Fibroblast of lung (primary cell): ENCODE measurements around the gene BNIP3. TPM values are rescaled to one million over a fixed set of nuclear protein-coding genes. Genes with fewer than 3 reads are reported as not detected.

Experiments used
- DNase-seq, 2 donors: peaks; one replicate each; pipeline versions ENCODE4 v3.0.0 to v3.0.0-alpha.2; 2010; ENCODE audit warnings: low read depth in 2 of 2
- H2AFZ ChIP-seq: 2 replicates; pipeline ENCODE4 v1.5.1; 2012; ENCODE audit warnings: low read length, control low read depth, inconsistent platforms
- H3K27ac ChIP-seq: 2 replicates; pipeline ENCODE4 v1.5.1; 2011; ENCODE audit warnings: low read length, control low read depth; ENCODE audit not compliant: insufficient read depth
- H3K27me3 ChIP-seq: 2 replicates; pipeline ENCODE4 v1.5.1; 2011; ENCODE audit warnings: mild to moderate bottlenecking, low read length; ENCODE audit not compliant: control insufficient read depth, insufficient read depth
- H3K36me3 ChIP-seq: 2 replicates; pipeline ENCODE4 v1.5.1; 2011; ENCODE audit warnings: low read length; ENCODE audit not compliant: control insufficient read depth, insufficient read depth
- H3K4me1 ChIP-seq: 2 replicates; pipeline ENCODE4 v1.5.1; 2011; ENCODE audit warnings: low read length; ENCODE audit not compliant: control insufficient read depth, insufficient read depth; ENCODE audit errors: extremely low read depth
- H3K4me2 ChIP-seq: 2 replicates; pipeline ENCODE4 v1.5.1; 2011; ENCODE audit warnings: low read length, control low read depth; ENCODE audit not compliant: insufficient read depth; ENCODE audit errors: extremely low read depth
- H3K4me3 ChIP-seq, 4 experiments: fragments of 200-600 bp in 1 of 4; sonication (generic) in 1 of 4; replicated peaks in 1 of 4; 2 replicates each; pipeline ENCODE4 v1.5.1; 2011 to 2016; ENCODE audit warnings: low read length in 4 of 4, low read depth in 3 of 4, mild to moderate bottlenecking in 3 of 4, control low read depth in 2 of 4, inconsistent platforms in 1 of 4, mixed read lengths in 1 of 4; ENCODE audit not compliant: insufficient read depth in 1 of 4; ENCODE audit errors: control extremely low read depth in 1 of 4
- H3K79me2 ChIP-seq: 2 replicates; pipeline ENCODE4 v1.5.1; 2012; ENCODE audit warnings: mild to moderate bottlenecking, low read length, inconsistent platforms; ENCODE audit not compliant: control insufficient read depth, insufficient read depth
- H3K9ac ChIP-seq: 2 replicates; pipeline ENCODE4 v1.5.1; 2011; ENCODE audit warnings: mild to moderate bottlenecking, low read length, control low read depth; ENCODE audit not compliant: insufficient read depth
- H3K9me3 ChIP-seq: 2 replicates; pipeline ENCODE4 v1.5.1; 2012; ENCODE audit warnings: low read depth, low read length; ENCODE audit not compliant: control insufficient read depth, insufficient read depth
- H4K20me1 ChIP-seq: 2 replicates; pipeline ENCODE4 v1.5.1; 2011; ENCODE audit warnings: low read length; ENCODE audit not compliant: control insufficient read depth, insufficient read depth; ENCODE audit errors: extremely low read depth
- EZH2 ChIP-seq: IDR thresholded peaks from 2 replicates; pipeline ENCODE4 v1.5.1; 2012; ENCODE audit warnings: low read length, control low read depth, mild to moderate bottlenecking; ENCODE audit errors: missing control alignments
- polyA plus RNA-seq, 2 donors: library from polyadenylated mRNA; depleted of rRNA in 1 of 2; stranded (reverse) in 1 of 2; unstranded in 1 of 2; fragments of >200 nt; gene quantifications; 2 replicates each; pipeline ENCODE4 v1.2.1, GENCODE V29; 2011 to 2012; ENCODE audit warnings: missing spikeins in 1 of 2
- total RNA-seq: library from RNA; depleted of rRNA; stranded (reverse); fragments of >200 nt; gene quantifications from 2 replicates; pipeline ENCODE4 v1.2.1, GENCODE V29; 2014
- TF ChIP-seq, protein P1 (sequence below), 2 donors: IDR thresholded peaks in 1 of 2; conservative IDR thresholded peaks in 1 of 2; 1 replicate in 1 of 2; 2 replicates in 1 of 2; pipeline ENCODE4 v1.5.1; 2011 to 2012; ENCODE audit warnings: low read length in 2 of 2, control low read depth in 1 of 2, inconsistent platforms in 1 of 2, low read depth in 1 of 2, mild to moderate bottlenecking in 1 of 2

Gene BNIP3
- total and polyA plus RNA-seq, 2 donors (not counting 1 experiment from before 2014, with no cell fraction given): 62.4 to 104 TPM

- Histone ChIP-seq H2AFZ (no peak overlapping the region), H4K20me1 (no peaks in the 10 kb centered on the region), H3K27me3 (no peaks in the 10 kb centered on the region), H3K4me3 (no peak overlapping the region), H3K36me3 (no peaks in the 10 kb centered on the region), H3K9me3 (no peaks in the 10 kb centered on the region), H3K4me2 (no peak overlapping the region), H3K79me2 (no peaks in the 10 kb centered on the region), H3K27ac (no peak overlapping the region), H3K4me1 (no peaks in the 10 kb centered on the region), H3K9ac (no peak overlapping the region)
- TF ChIP-seq EZH2: no peak
- TF ChIP-seq, protein P1, sequence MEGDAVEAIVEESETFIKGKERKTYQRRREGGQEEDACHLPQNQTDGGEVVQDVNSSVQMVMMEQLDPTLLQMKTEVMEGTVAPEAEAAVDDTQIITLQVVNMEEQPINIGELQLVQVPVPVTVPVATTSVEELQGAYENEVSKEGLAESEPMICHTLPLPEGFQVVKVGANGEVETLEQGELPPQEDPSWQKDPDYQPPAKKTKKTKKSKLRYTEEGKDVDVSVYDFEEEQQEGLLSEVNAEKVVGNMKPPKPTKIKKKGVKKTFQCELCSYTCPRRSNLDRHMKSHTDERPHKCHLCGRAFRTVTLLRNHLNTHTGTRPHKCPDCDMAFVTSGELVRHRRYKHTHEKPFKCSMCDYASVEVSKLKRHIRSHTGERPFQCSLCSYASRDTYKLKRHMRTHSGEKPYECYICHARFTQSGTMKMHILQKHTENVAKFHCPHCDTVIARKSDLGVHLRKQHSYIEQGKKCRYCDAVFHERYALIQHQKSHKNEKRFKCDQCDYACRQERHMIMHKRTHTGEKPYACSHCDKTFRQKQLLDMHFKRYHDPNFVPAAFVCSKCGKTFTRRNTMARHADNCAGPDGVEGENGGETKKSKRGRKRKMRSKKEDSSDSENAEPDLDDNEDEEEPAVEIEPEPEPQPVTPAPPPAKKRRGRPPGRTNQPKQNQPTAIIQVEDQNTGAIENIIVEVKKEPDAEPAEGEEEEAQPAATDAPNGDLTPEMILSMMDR (conservative IDR thresholded peaks at IDR 0.05 in 1 of 2, IDR thresholded peaks at IDR 0.05 in 1 of 2; ENCODE audit: low read depth in 1 of 2, low read length in 2 of 2): no peak
- no peak for DNase-seq
These were observed 39.9 kb upstream of the BNIP3 start for GRCh38 chr10:132021504-132022143.

- Histone ChIP-seq H2AFZ (no peak overlapping the region), H3K79me2 (no peaks in the 10 kb centered on the region), H3K9me3 (no peaks in the 10 kb centered on the region), H3K27me3 (no peaks in the 10 kb centered on the region), H3K27ac (no peak overlapping the region), H3K9ac (no peak overlapping the region), H3K36me3 (no peaks in the 10 kb centered on the region), H4K20me1 (no peaks in the 10 kb centered on the region), H3K4me3 (no peak overlapping the region), H3K4me1 (no peaks in the 10 kb centered on the region), H3K4me2 (no peak overlapping the region)
- no peak for TF ChIP-seq EZH2
- TF ChIP-seq, protein P1 (conservative IDR thresholded peaks at IDR 0.05 in 1 of 2, IDR thresholded peaks at IDR 0.05 in 1 of 2; ENCODE audit: low read depth in 1 of 2, low read length in 2 of 2): no peak
- no peak for DNase-seq
These were observed 39.3 kb upstream of the BNIP3 start for GRCh38 chr10:132021046-132021445.

GRCh38 chr10:132020456-132020855, 38.7 kb upstream of the BNIP3 start:
- Histone ChIP-seq H3K27me3 (no peaks in the 10 kb centered on the region), H3K36me3 (no peaks in the 10 kb centered on the region), H3K9ac (no peak overlapping the region), H3K4me2 (no peak overlapping the region), H3K9me3 (no peaks in the 10 kb centered on the region), H3K27ac (no peak overlapping the region), H4K20me1 (no peaks in the 10 kb centered on the region), H3K4me1 (no peaks in the 10 kb centered on the region), H2AFZ (no peak overlapping the region), H3K4me3 (no peak overlapping the region), H3K79me2 (no peaks in the 10 kb centered on the region)
- no peak for DNase-seq
- TF ChIP-seq EZH2: no peak
- TF ChIP-seq, protein P1 (conservative IDR thresholded peaks at IDR 0.05 in 1 of 2, IDR thresholded peaks at IDR 0.05 in 1 of 2; ENCODE audit: low read depth in 1 of 2, low read length in 2 of 2): no peak
